T follicular helper cell (primary cell): ENCODE data around the gene UGT1A7.

ENCODE experiments used
- DNase-seq: peaks from one replicate; pipeline ENCODE4 v3.0.0-alpha.2; 2020; ENCODE audit warnings: low read depth

Gene UGT1A7

GRCh38 chr2:233799087-233799665 is 117.5 kb downstream of the UGT1A7 start:
- DNase-seq = no peak

DNA sequence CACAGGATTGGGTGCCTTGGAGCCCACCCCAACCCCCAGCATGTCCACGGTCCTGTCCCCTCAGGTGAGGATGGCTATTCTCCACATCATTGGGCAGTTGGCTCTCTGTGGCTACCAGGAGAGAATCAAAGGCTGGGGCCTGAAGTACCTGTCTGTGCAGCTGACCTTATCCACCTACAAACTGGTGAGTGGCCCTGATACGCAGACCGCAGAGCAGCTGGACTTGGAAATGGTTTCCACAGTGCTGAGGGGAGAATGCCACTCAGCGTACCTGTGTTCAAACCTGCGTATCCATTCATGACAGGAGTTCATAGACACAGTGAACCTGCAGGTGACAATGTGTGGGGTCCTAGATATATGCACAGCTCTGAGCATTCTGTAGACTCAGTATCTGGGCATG is 118.0 kb downstream of the UGT1A7 start:
- no peak for DNase-seq

DNA sequence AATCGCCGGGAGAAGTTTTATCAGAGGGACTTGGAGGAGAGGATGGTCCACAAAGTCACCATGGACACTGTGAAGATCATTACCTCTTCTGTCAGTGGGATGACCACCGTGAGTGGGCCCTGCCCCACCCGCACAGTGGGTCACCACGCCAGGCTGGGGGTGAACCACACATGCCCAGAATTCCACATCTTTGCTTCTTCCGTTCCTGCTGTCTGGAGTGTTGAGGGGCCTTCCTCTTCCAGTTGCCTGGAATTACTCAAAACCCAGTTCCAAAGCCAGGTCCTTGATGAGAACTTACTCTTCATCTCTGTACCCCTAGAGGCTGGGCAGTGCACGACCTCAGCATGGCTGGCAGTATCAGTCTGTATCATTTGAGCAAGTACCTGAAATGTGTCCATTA is 118.5 kb downstream of the UGT1A7 start:
- no peak for DNase-seq

DNA sequence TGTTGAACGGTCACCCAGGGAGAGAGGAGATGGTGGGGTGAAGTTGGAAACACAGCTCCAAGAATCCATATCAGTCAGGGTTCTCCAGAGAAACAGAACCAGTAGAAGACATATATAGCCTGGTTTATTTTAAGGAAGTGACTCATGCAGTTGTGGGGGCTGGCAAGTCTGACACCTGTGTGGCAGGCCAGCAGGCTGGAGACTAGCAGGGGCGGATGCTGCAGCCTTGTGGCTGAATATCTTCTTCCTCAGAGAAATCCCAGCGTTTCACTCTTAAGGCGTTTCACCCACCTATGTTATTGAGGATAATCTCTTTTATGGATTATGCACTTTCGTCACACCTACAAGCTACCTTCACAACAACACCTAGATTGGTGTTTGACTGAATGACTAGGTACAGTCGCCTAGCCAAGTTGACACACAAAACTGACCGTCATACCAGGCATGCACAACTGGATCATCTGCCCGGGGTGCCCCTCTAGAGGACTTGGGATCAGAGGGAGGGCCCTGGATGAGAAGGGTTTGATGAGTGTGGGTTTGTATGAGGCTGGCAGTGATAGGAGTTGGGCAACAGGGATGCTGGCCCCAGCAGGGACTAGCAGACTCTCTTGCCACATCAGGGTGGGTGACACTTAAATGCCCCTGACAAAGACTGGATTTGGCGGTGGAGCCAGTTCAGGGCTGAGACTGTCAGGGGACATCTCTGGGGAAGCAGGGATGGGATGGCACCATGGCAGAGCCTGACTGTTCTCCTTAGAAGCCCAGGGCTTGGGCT is 119.8 kb downstream of the UGT1A7 start:
- DNase-seq = no peak

- no peak for DNase-seq
These were observed 120.6 kb downstream of the UGT1A7 start for GRCh38 chr2:233802132-233802815.

GRCh38 chr2:233803292-233803911 is 121.7 kb downstream of the UGT1A7 start:
- no peak for DNase-seq

GRCh38 chr2:233803994-233804393 is 122.3 kb downstream of the UGT1A7 start:
- no peak for DNase-seq

GRCh38 chr2:233807215-233807865 is 125.6 kb downstream of the UGT1A7 start:
- no peak for DNase-seq

DNA sequence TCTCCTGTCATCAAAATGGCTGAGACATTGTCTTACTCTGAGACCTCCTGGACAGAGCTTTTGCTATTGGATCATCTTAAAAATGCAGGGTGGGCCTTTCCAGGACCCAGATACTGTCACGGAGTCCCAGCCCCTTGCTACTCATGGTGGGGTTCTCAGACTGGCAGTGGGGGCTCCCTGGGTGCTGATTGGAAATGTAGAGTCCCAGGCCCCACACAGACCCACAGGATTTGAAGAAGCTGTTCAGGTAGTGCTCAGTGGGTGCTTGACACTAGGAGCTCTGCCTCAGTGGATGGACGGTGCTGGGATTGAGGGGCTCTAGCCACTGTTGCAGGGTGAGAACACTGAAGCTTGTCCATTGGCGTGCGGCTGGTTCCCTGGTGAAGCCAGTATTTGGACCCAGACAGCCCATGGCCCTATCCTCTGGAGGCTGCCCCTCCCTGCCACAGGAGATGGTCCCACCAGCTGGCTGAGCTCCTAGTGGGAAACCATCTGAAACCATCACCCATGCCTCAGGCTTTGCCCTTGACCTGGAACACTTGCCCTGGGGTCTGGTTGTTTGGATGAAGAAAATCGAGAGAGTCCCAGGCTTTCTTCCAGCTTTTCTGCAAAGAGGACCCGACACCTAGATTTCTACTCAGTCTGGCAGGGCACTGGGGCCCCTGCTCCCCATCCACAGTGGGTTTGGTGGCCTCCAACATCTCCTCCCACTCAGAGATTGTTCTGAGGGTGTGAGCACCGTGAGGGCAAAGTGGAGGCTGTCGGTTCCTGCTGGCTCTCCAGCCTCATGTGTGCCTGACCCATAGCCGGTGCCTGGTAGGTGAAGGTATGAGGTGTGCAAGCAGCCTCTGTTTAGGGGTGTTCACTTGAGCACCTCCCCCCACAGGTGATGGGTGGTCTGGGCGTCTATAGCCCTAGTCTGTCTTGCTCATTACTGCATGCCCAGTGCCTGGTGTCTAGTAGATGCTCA is 126.5 kb downstream of the UGT1A7 start:
- DNase-seq = no peak

GRCh38 chr2:233810385-233810784 is 128.7 kb downstream of the UGT1A7 start:
- DNase-seq = no peak

GRCh38 chr2:233811087-233811486 is 129.4 kb downstream of the UGT1A7 start:
- DNase-seq = no peak

DNA sequence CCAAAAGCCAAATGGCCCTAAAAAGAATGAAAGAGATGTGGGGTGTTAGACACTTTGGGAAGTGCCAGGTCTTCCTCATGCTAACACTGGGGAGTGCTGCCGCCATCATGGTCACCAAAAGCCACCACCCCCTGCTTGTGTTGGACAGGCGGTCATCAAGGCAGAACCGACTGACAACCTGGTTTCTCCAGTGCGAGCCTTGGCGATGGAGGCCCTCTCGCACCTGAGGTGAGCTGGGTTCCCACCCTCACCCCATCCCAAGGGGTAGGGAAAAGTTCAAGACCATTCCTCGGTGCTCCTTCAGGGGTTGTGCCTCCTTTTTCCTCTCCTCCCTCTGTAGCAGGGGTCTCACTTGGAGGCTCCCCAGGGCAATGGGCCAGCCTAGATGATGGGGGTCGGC is 130.0 kb downstream of the UGT1A7 start:
- DNase-seq = no peak

- DNase-seq = no peak
These were observed 131.7 kb downstream of the UGT1A7 start for GRCh38 chr2:233813236-233814055.

- no peak for DNase-seq
These were observed 132.5 kb downstream of the UGT1A7 start for GRCh38 chr2:233814056-233814835.

GRCh38 chr2:233815861-233816260 is 134.2 kb downstream of the UGT1A7 start:
- DNase-seq = no peak

GRCh38 chr2:233816334-233816733 is 134.6 kb downstream of the UGT1A7 start:
- DNase-seq = no peak

DNA sequence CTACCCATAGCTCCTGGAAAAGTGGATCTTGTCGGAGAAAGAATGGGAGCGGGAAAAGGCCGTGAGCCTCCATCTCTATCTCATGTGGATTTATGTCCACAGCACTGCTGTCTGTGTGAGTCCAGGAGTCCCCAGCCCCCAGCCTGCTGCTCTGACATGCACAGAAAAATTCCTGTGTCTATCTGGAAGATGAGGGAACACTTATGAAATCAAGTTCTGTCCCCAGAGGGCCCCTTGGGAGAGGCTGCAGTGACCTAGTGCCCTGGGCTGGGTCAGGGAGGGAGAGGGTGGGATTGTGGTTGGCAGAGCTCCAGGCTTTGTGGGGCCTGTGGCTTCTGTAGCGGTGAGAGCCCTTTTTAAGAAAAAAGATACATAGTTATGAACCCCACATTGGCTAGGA is 135.1 kb downstream of the UGT1A7 start:
- no peak for DNase-seq

- DNase-seq = no peak
These were observed 135.7 kb downstream of the UGT1A7 start for GRCh38 chr2:233817361-233817911.
